ENCODE measurements around the gene TMEM144. TPM values are rescaled to one million over a fixed set of nuclear protein-coding genes. Genes with fewer than 3 reads are reported as not detected.

The TMEM144 gene
- total RNA-seq, 1 donor from 2014 or later: 4.1 TPM

DNA sequence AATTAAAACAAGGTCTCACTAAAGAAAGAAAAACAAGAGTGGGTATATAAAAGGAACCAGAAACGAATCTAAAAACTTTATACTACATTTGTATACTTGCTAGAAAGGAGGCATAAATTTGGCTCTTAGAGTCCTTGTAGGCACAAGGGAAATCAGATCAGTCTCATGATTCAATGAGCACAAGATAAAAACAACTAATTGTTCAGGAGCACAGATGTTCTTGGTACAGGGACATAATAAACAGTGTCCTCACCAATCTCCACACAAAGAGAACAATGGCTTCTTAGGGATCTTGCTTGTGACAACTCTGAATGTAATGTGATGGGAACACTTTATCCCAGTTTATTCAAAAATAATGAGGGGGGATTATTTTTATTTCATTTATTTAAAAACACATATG lies 28.3 kb downstream of the TMEM144 start:
- DNase-seq (ENCODE audit: low spot score): peak; percentile 8
- H3K27me3 ChIP-seq: no peaks in the 10 kb centered on the region
- H3K4me3 ChIP-seq: no peak overlapping the region
- no peaks in the 10 kb centered on the region for H3K9me3 ChIP-seq (ENCODE audit: low read depth)
- Mint-ChIP-seq H3K4me3 (no peak overlapping the region), H3K27ac (no peak overlapping the region), H3K9me3 (no peaks in the 10 kb centered on the region), H3K27me3 (ENCODE audit: insufficient read depth, low read depth) (peaks cover 2% of the 10 kb centered on the region), H3K4me1 (no peaks in the 10 kb centered on the region), H3K36me3 (no peaks in the 10 kb centered on the region)
- H3K36me3 ChIP-seq: no peaks in the 10 kb centered on the region
- TF ChIP-seq EZH2phosphoT487 (IDR thresholded peaks at IDR 0.05) (no peak), EZH2 (IDR thresholded peaks at IDR 0.05) (no peak)
- TF ChIP-seq, protein P1, sequence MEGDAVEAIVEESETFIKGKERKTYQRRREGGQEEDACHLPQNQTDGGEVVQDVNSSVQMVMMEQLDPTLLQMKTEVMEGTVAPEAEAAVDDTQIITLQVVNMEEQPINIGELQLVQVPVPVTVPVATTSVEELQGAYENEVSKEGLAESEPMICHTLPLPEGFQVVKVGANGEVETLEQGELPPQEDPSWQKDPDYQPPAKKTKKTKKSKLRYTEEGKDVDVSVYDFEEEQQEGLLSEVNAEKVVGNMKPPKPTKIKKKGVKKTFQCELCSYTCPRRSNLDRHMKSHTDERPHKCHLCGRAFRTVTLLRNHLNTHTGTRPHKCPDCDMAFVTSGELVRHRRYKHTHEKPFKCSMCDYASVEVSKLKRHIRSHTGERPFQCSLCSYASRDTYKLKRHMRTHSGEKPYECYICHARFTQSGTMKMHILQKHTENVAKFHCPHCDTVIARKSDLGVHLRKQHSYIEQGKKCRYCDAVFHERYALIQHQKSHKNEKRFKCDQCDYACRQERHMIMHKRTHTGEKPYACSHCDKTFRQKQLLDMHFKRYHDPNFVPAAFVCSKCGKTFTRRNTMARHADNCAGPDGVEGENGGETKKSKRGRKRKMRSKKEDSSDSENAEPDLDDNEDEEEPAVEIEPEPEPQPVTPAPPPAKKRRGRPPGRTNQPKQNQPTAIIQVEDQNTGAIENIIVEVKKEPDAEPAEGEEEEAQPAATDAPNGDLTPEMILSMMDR (IDR thresholded peaks at IDR 0.05): no peak
- no peaks in the 10 kb centered on the region for H3K79me2 ChIP-seq (ENCODE audit: low read depth)
- no peaks in the 10 kb centered on the region for H4K20me1 ChIP-seq (ENCODE audit: low read depth)
- H3K27ac ChIP-seq: no peak overlapping the region
- H3K4me1 ChIP-seq: peaks cover 13% of the 10 kb centered on the region
- H3F3A ChIP-seq (ENCODE audit: low read depth): no peaks in the 10 kb centered on the region
- H3K9ac ChIP-seq: no peak overlapping the region
- H2AFZ ChIP-seq (replicated peaks): no peak overlapping the region
- no peak overlapping the region for H3K4me2 ChIP-seq

DNA sequence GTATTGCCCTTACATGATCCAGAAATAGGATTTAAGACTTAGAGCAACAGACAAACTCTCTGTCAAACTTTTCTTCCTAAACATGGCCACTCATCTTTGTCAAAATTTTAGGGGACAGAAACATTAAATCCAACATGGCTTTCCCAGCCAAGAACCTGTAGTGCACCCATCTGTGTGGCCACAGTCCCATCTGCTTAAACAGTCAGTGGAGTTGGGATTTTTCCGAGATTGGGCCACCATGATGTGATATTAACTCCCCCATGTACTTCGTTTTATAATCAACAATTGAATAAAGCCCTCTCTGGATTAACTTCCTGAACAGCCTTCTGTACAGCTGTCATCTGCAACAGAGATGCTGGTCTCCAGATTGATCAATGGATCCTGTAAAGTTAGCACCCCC lies 28.9 kb downstream of the TMEM144 start:
- no peak overlapping the region for H3K4me3 ChIP-seq
- H3K9me3 ChIP-seq (ENCODE audit: low read depth): no peaks in the 10 kb centered on the region
- DNase-seq (ENCODE audit: low spot score): no peak
- no peaks in the 10 kb centered on the region for H3K79me2 ChIP-seq (ENCODE audit: low read depth)
- H3K27me3 Mint-ChIP-seq (ENCODE audit: insufficient read depth, low read depth): no peaks in the 10 kb centered on the region
- H3K27ac Mint-ChIP-seq: no peak overlapping the region
- no peaks in the 10 kb centered on the region for H3K4me1 Mint-ChIP-seq
- H3K36me3 Mint-ChIP-seq: no peaks in the 10 kb centered on the region
- H3K9ac ChIP-seq: no peak overlapping the region
- no peaks in the 10 kb centered on the region for H4K20me1 ChIP-seq (ENCODE audit: low read depth)
- H3K9me3 Mint-ChIP-seq: no peaks in the 10 kb centered on the region
- no peak for TF ChIP-seq EZH2 (IDR thresholded peaks at IDR 0.05)
- TF ChIP-seq EZH2phosphoT487 (IDR thresholded peaks at IDR 0.05): no peak
- TF ChIP-seq, protein P1 (IDR thresholded peaks at IDR 0.05): no peak
- no peak overlapping the region for H2AFZ ChIP-seq (replicated peaks)
- H3K4me2 ChIP-seq: no peak overlapping the region
- H3K27ac ChIP-seq: no peak overlapping the region
- peaks cover 13% of the 10 kb centered on the region for H3K4me1 ChIP-seq
- no peaks in the 10 kb centered on the region for H3K36me3 ChIP-seq
- no peaks in the 10 kb centered on the region for H3K27me3 ChIP-seq
- no peak overlapping the region for H3K4me3 Mint-ChIP-seq
- no peaks in the 10 kb centered on the region for H3F3A ChIP-seq (ENCODE audit: low read depth)

DNA sequence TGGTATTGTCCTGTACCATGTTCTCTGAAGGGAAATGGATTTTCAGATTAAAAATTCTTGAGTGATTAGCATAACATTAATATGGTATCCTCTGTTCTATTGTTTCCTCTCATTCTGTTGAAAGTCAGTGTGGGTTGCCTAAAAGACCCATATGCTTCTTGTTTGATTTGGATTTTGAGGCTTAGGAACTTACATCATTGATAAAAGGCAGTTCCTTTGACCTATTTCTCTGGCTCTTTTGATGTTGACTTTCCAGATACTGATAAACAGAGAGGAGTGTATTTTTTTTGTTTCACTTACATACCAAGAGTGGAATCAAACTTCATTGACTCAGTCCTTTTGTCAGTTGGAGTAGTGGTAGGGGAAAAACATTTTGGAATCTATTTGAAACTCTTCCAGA lies 32.8 kb downstream of the TMEM144 start:
- no peak for DNase-seq (ENCODE audit: low spot score)
- H2AFZ ChIP-seq (replicated peaks): no peak overlapping the region
- TF ChIP-seq, protein P1 (IDR thresholded peaks at IDR 0.05): no peak
- no peak for TF ChIP-seq EZH2phosphoT487 (IDR thresholded peaks at IDR 0.05)
- TF ChIP-seq EZH2 (IDR thresholded peaks at IDR 0.05): no peak

More for the DNA sequence above, 32.8 kb downstream of the TMEM144 start:
- Histone ChIP-seq H3K4me3 (no peak overlapping the region), H3K27me3 (no peaks in the 10 kb centered on the region), H3K9ac (no peak overlapping the region), H3K27ac (no peak overlapping the region), H3K4me2 (no peak overlapping the region), H3K36me3 (no peaks in the 10 kb centered on the region), H3K4me1 (peaks cover 11% of the 10 kb centered on the region), H3K9me3 (ENCODE audit: low read depth) (no peaks in the 10 kb centered on the region), H4K20me1 (ENCODE audit: low read depth) (no peaks in the 10 kb centered on the region), H3F3A (ENCODE audit: low read depth) (no peaks in the 10 kb centered on the region), H3K79me2 (ENCODE audit: low read depth) (no peaks in the 10 kb centered on the region)
- no peaks in the 10 kb centered on the region for H3K4me1 Mint-ChIP-seq
- no peaks in the 10 kb centered on the region for H3K27me3 Mint-ChIP-seq (ENCODE audit: insufficient read depth, low read depth)
- H3K9me3 Mint-ChIP-seq: no peaks in the 10 kb centered on the region
- no peak overlapping the region for H3K27ac Mint-ChIP-seq
- H3K36me3 Mint-ChIP-seq: no peaks in the 10 kb centered on the region
- H3K4me3 Mint-ChIP-seq: no peak overlapping the region

All from neural progenitor cell (in vitro differentiated cells).